ENCODE results near the gene E2F1. TPM values are rescaled to one million over a fixed set of nuclear protein-coding genes. Genes with fewer than 3 reads are reported as not detected.

Gene E2F1
- total and polyA plus RNA-seq, 2 of the 4 experiments (the other 2 are of a cell fraction): 10.9 to 14.0 TPM

GRCh38 chr20:33727115-33727479 lies 40.9 kb upstream of the E2F1 start:
- CTCF ChIA-PET: interaction anchor here (0.6 kb wide), 2 partner anchors 73 to 346 kb away, joined by 3 to 4 read pairs; no protein-coding TSS in a partner anchor
- POLR2A ChIA-PET (ENCODE audit: unreplicated experiment): no interaction called here

More at GRCh38 chr20:33727115-33727479, 40.9 kb upstream of the E2F1 start:
- Histone ChIP-seq H3K9me1 (ENCODE audit: insufficient read depth, low read length) (peaks cover 7% of the 10 kb centered on the region; the same call in 1 of the 2 replicates), H4K5ac (ENCODE audit: low read depth, low read length) (no peak overlapping the region), H3K9ac (ENCODE audit: low read depth, low read length) (no peak overlapping the region), H2AFZ (replicated peaks; ENCODE audit: low read length, poor library complexity) (no peak overlapping the region), H3K4me1 (ENCODE audit: control insufficient read depth, insufficient read depth, low read length) (peaks cover 4% of the 10 kb centered on the region; the same call in 1 of the 2 replicates), H2BK120ac (ENCODE audit: low read depth, low read length) (no peak overlapping the region), H4K20me1 (ENCODE audit: insufficient read depth, low read length) (no peaks in the 10 kb centered on the region), H3K14ac (replicated peaks; ENCODE audit: low read depth, low read length) (no peak overlapping the region), H3K23ac (ENCODE audit: low read depth, low read length) (no peak overlapping the region), H3K56ac (ENCODE audit: extremely low read depth, insufficient read depth, low read length) (no peak overlapping the region), H4K91ac (ENCODE audit: insufficient read depth, low read depth, low read length) (no peak overlapping the region), H3K18ac (ENCODE audit: low read depth, low read length) (no peak overlapping the region), H3K4me3 (ENCODE audit: insufficient read depth, low read depth, low read length) (no peak overlapping the region), H2BK5ac (ENCODE audit: low read depth, low read length, poor library complexity, severe bottlenecking) (no peak overlapping the region), H2BK15ac (ENCODE audit: low read depth, low read length) (no peak overlapping the region), H3K9me3 (ENCODE audit: control insufficient read depth, insufficient read depth, low read length) (no peaks in the 10 kb centered on the region), H3K4ac (ENCODE audit: low read depth, low read length) (no peak overlapping the region), H4K8ac (ENCODE audit: low read depth in 2 of 2, low read length in 2 of 2) (no peak overlapping the region), H3K27ac (ENCODE audit: insufficient read depth, low read length) (no peak overlapping the region), H2AK5ac (ENCODE audit: low read depth, low read length) (no peak overlapping the region), H2BK20ac (ENCODE audit: low read depth, low read length) (no peak overlapping the region), H3K27me3 (ENCODE audit: control insufficient read depth, insufficient read depth, low read length) (no peaks in the 10 kb centered on the region; the same call in 1 of the 2 replicates), H3K36me3 (ENCODE audit: control insufficient read depth, insufficient read depth, low read length) (no peaks in the 10 kb centered on the region), H3K79me1 (ENCODE audit: low read depth in 1 of 2, low read length in 2 of 2) (peaks cover 0 to 4% of the 10 kb centered on the region in 2 experiments; a peak in 1 of 4 replicates), H2AK9ac (replicated peaks; ENCODE audit: low read depth, low read length, poor library complexity) (no peak overlapping the region), H3K4me2 (ENCODE audit: low read depth, low read length) (no peak overlapping the region)
- dilution Hi-C loops (cut with HindIII; ENCODE audit: low sequenced_read_pairs, unreplicated experiment): no loop called here
- DNase-seq (no peak), ATAC-seq (ENCODE audit: low read depth) (no peak)
- in situ Hi-C loops (cut with MboI; ENCODE audit: low sequenced_read_pairs): no loop called here
- 71% methylated on average over 1 of the region's 5 CpGs; no CpG with 5 or more reads in 1 of the 2 experiments for WGBS, 2 experiments (ENCODE audit: extremely low coverage in 2 of 2, insufficient read length in 1 of 2)
- intact Hi-C loops (cut with micrococcal nuclease): no loop called here
- BruUV-seq (replicated peaks): no TSS peak
- TF ChIP-seq MAFK (IDR thresholded peaks at IDR 0.05; ENCODE audit: low read depth, low read length) (no peak), USF2 (IDR thresholded peaks at IDR 0.05; ENCODE audit: low read depth, low read length) (no peak), SMC3 (IDR thresholded peaks at IDR 0.05; ENCODE audit: low read depth, low read length) (no peak), BHLHE40 (IDR thresholded peaks at IDR 0.05; ENCODE audit: low read depth, low read length) (no peak), POLR2A (IDR thresholded peaks at IDR 0.05; ENCODE audit: low read depth, low read length) (no peak), MAZ (IDR thresholded peaks at IDR 0.05; ENCODE audit: borderline replicate concordance, low read depth, low read length) (no peak), CEBPB (IDR thresholded peaks at IDR 0.05; ENCODE audit: low read depth, low read length) (no peak), RCOR1 (IDR thresholded peaks at IDR 0.05; ENCODE audit: insufficient replicate concordance, low read length) (no peak), RFX5 (IDR thresholded peaks at IDR 0.05; ENCODE audit: low read depth, low read length) (no peak), RAD21 (IDR thresholded peaks at IDR 0.05; ENCODE audit: low read length) (no peak), NFE2L2 (IDR thresholded peaks at IDR 0.05; ENCODE audit: low read depth, low read length) (no peak), FOS (IDR thresholded peaks at IDR 0.05; ENCODE audit: low read depth, low read length) (no peak), CHD1 (IDR thresholded peaks at IDR 0.05; ENCODE audit: low read depth, low read length) (no peak), MXI1 (IDR thresholded peaks at IDR 0.05; ENCODE audit: borderline replicate concordance, low read depth, low read length) (no peak)
- TF ChIP-seq, protein P1, sequence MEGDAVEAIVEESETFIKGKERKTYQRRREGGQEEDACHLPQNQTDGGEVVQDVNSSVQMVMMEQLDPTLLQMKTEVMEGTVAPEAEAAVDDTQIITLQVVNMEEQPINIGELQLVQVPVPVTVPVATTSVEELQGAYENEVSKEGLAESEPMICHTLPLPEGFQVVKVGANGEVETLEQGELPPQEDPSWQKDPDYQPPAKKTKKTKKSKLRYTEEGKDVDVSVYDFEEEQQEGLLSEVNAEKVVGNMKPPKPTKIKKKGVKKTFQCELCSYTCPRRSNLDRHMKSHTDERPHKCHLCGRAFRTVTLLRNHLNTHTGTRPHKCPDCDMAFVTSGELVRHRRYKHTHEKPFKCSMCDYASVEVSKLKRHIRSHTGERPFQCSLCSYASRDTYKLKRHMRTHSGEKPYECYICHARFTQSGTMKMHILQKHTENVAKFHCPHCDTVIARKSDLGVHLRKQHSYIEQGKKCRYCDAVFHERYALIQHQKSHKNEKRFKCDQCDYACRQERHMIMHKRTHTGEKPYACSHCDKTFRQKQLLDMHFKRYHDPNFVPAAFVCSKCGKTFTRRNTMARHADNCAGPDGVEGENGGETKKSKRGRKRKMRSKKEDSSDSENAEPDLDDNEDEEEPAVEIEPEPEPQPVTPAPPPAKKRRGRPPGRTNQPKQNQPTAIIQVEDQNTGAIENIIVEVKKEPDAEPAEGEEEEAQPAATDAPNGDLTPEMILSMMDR (conservative IDR thresholded peaks at IDR 0.05; ENCODE audit: low read depth, low read length): no peak
- TF ChIP-seq, protein P2, sequence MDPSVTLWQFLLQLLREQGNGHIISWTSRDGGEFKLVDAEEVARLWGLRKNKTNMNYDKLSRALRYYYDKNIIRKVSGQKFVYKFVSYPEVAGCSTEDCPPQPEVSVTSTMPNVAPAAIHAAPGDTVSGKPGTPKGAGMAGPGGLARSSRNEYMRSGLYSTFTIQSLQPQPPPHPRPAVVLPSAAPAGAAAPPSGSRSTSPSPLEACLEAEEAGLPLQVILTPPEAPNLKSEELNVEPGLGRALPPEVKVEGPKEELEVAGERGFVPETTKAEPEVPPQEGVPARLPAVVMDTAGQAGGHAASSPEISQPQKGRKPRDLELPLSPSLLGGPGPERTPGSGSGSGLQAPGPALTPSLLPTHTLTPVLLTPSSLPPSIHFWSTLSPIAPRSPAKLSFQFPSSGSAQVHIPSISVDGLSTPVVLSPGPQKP (IDR thresholded peaks at IDR 0.05; ENCODE audit: borderline replicate concordance, low read depth, low read length): no peak
